ENCODE measurements around the gene RNF183. TPM values are rescaled to one million over a fixed set of nuclear protein-coding genes. Genes with fewer than 3 reads are reported as not detected.
"Not testable (repeated sequence)": the region's sequence is repeated elsewhere in the genome, so short reads cannot be mapped to it uniquely, and the experiment has no call there.

Gene RNF183
- total and polyA plus RNA-seq, 8 donors = 0.14 to 1.5 (median 0.16) TPM; not detected in 1

- Histone ChIP-seq H3K27me3 (no peaks in the 10 kb centered on the region), H3K4me1 (no peaks in the 10 kb centered on the region), H3K4me3 (no peak overlapping the region), H3K36me3 (peaks cover 0 to 3% (median 0%) of the 10 kb centered on the region in 3 donors), H3K27ac (no peak overlapping the region), H3K9me3 (no peaks in the 10 kb centered on the region)
- TF ChIP-seq CTCF (IDR thresholded peaks at IDR 0.05) = no peak
- WGBS, 2 donors = 93 to 95% methylated on average over 2 of the region's 2 CpGs
- DNase-seq (no peak), FAIRE-seq (no peak), ATAC-seq (no peak)
- intact Hi-C loops (cut with DNase I) = no loop called here
Measured at GRCh38 chr9:113250807-113251206, 52.4 kb downstream of the RNF183 start.

GRCh38 chr9:113249661-113250060 lies 53.5 kb downstream of the RNF183 start:
- intact Hi-C loops (cut with DNase I); FAIRE-seq; ATAC-seq; H3K4me1 ChIP-seq; H3K27me3 ChIP-seq; H3K9me3 ChIP-seq; H3K36me3 ChIP-seq; DNase-seq; H3K4me3 ChIP-seq; H3K27ac ChIP-seq: not testable (repeated sequence)
- WGBS, 2 donors = 95 to 100% methylated on average over 2 of the region's 2 CpGs

GRCh38 chr9:113247640-113248039 lies 55.5 kb downstream of the RNF183 start:
- no peak for FAIRE-seq
- no peak for TF ChIP-seq CTCF (IDR thresholded peaks at IDR 0.05)

More at GRCh38 chr9:113247640-113248039, 55.5 kb downstream of the RNF183 start:
- Histone ChIP-seq H3K9me3 (no peaks in the 10 kb centered on the region), H3K4me3 (no peak overlapping the region), H3K27ac (no peak overlapping the region), H3K4me1 (no peaks in the 10 kb centered on the region), H3K27me3 (no peaks in the 10 kb centered on the region), H3K36me3 (no peaks in the 10 kb centered on the region)
- no peak for DNase-seq
- intact Hi-C loops (cut with DNase I) = no loop called here
- no peak for ATAC-seq

Other genes starting within 250 kb of the RNF183 start
- 1 to 10 TPM in 5 of 6 donors, under 1 TPM in 1; 0.76 to 1.5 (median 1.2) TPM for gene ZFP37, start 246.7 kb downstream of the RNF183 start, total RNA-seq
- 1 to 10 TPM in 1 of 2 donors, under 1 TPM in 1; 0.34 to 1.6 TPM for gene ZFP37, start 246.7 kb downstream of the RNF183 start, polyA plus RNA-seq
- gene SLC31A2, start 152.4 kb downstream of the RNF183 start, total RNA-seq = 10 to 100 TPM in 2 of 6 donors, 1 to 10 TPM in 4; 8.4 to 11.9 (median 9.0) TPM
- gene SLC31A2, start 152.4 kb downstream of the RNF183 start, polyA plus RNA-seq = 1 to 10 TPM; 5.3 to 5.5 TPM
- gene FKBP15, start 82.1 kb downstream of the RNF183 start, total RNA-seq = 10 to 100 TPM in 4 of 6 donors, 1 to 10 TPM in 2; 8.6 to 16.5 (median 10.6) TPM
- gene FKBP15, start 82.1 kb downstream of the RNF183 start, polyA plus RNA-seq = 1 to 10 TPM; 7.5 to 10.0 TPM
- 10 to 100 TPM in 4 of 6 donors, 1 to 10 TPM in 2; 7.6 to 16.1 (median 12.8) TPM for gene SLC31A1, start 81.8 kb downstream of the RNF183 start, total RNA-seq
- 1 to 10 TPM; 2.5 to 6.7 TPM for gene SLC31A1, start 81.8 kb downstream of the RNF183 start, polyA plus RNA-seq
- 10 to 100 TPM in 3 of 6 donors, 1 to 10 TPM in 3; 7.4 to 18.0 (median 10.3) TPM for gene CDC26, start 27.8 kb downstream of the RNF183 start, total RNA-seq
- gene CDC26, start 27.8 kb downstream of the RNF183 start, polyA plus RNA-seq = 10 to 100 TPM; 11.0 to 30.1 TPM
- gene PRPF4, start 27.7 kb downstream of the RNF183 start, total RNA-seq = 10 to 100 TPM in 2 of 6 donors, 1 to 10 TPM in 4; 5.5 to 10.8 (median 8.4) TPM
- 1 to 10 TPM; 5.1 to 9.4 TPM for gene PRPF4, start 27.7 kb downstream of the RNF183 start, polyA plus RNA-seq
- 1 to 10 TPM; 2.2 to 4.5 (median 3.3) TPM for gene WDR31, start 36.9 kb upstream of the RNF183 start, total RNA-seq
- gene WDR31, start 36.9 kb upstream of the RNF183 start, polyA plus RNA-seq = 1 to 10 TPM; 1.2 to 1.3 TPM
- gene BSPRY, start 46.2 kb upstream of the RNF183 start, total RNA-seq = 10 to 100 TPM; 15.2 to 35.9 (median 22.7) TPM
- gene BSPRY, start 46.2 kb upstream of the RNF183 start, polyA plus RNA-seq = 10 to 100 TPM; 12.5 to 19.7 TPM
- gene HDHD3, start 73.6 kb upstream of the RNF183 start, total RNA-seq = 10 to 100 TPM; 18.8 to 44.0 (median 26.3) TPM
- 10 to 100 TPM; 76.0 to 80.6 TPM for gene HDHD3, start 73.6 kb upstream of the RNF183 start, polyA plus RNA-seq
- gene ALAD, start 97.9 kb upstream of the RNF183 start, total RNA-seq = 10 to 100 TPM; 35.7 to 60.3 (median 43.8) TPM
- gene ALAD, start 97.9 kb upstream of the RNF183 start, polyA plus RNA-seq = 10 to 100 TPM; 43.3 to 46.5 TPM
- gene POLE3, start 107.3 kb upstream of the RNF183 start, total RNA-seq = 10 to 100 TPM in 5 of 6 donors, 1 to 10 TPM in 1; 8.7 to 19.1 (median 14.0) TPM
- 10 to 100 TPM in 1 of 2 donors, 1 to 10 TPM in 1; 9.1 to 14.3 TPM for gene POLE3, start 107.3 kb upstream of the RNF183 start, polyA plus RNA-seq
- gene C9orf43, start 107.4 kb upstream of the RNF183 start, total RNA-seq = under 1 TPM; 0.18 to 0.55 (median 0.42) TPM
- 1 to 10 TPM in 1 of 2 donors, under 1 TPM in 1; 0.68 to 1.5 TPM for gene C9orf43, start 107.4 kb upstream of the RNF183 start, polyA plus RNA-seq
- gene RGS3, start 160.4 kb upstream of the RNF183 start, total RNA-seq = 10 to 100 TPM; 18.3 to 44.0 (median 28.7) TPM
- 10 to 100 TPM; 31.6 to 55.3 TPM for gene RGS3, start 160.4 kb upstream of the RNF183 start, polyA plus RNA-seq